ENCODE data around the gene AFAP1.

- TF ChIP-seq POLR2A (IDR thresholded peaks at IDR 0.05) (no peak), CTCF (IDR thresholded peaks at IDR 0.05) (no peak), POLR2AphosphoS5 (IDR thresholded peaks at IDR 0.05) (no peak)
Observed at GRCh38 chr4:7744142-7744804, 195.4 kb downstream of the AFAP1 start.
